Measurements from ENCODE around the gene GSG1L.

The GSG1L gene

GRCh38 chr16:28101533-28101890 lies 38.0 kb upstream of the GSG1L start:
- TF ChIP-seq MYC (IDR thresholded peaks at IDR 0.05; ENCODE audit: low read depth, low read length), result no peak
- TF ChIP-seq MAX (IDR thresholded peaks at IDR 0.05; ENCODE audit: low read depth, low read length), result no peak
- TF ChIP-seq CTCF (IDR thresholded peaks at IDR 0.05; ENCODE audit: low read depth, low read length), result no peak
- no peak for TF ChIP-seq POLR2A (IDR thresholded peaks at IDR 0.05; ENCODE audit: extremely low read depth, insufficient read length)
- no peak for DNase-seq (ENCODE audit: low read depth)
- H3K4me3 ChIP-seq (ENCODE audit: low read depth, low read length), result no peak overlapping the region

- no peak for DNase-seq (ENCODE audit: low read depth)
- no peak for TF ChIP-seq POLR2A (IDR thresholded peaks at IDR 0.05; ENCODE audit: extremely low read depth, insufficient read length)
- no peak for TF ChIP-seq MYC (IDR thresholded peaks at IDR 0.05; ENCODE audit: low read depth, low read length)
- no peak for TF ChIP-seq MAX (IDR thresholded peaks at IDR 0.05; ENCODE audit: low read depth, low read length)
- TF ChIP-seq CTCF (IDR thresholded peaks at IDR 0.05; ENCODE audit: low read depth, low read length), result no peak
- no peak overlapping the region for H3K4me3 ChIP-seq (ENCODE audit: low read depth, low read length)
These were observed 37.5 kb upstream of the GSG1L start for GRCh38 chr16:28100810-28101532.

GRCh38 chr16:28098959-28099945 lies 35.7 kb upstream of the GSG1L start:
- TF ChIP-seq MAX (IDR thresholded peaks at IDR 0.05; ENCODE audit: low read depth, low read length) (no peak), POLR2A (IDR thresholded peaks at IDR 0.05; ENCODE audit: extremely low read depth, insufficient read length) (no peak), MYC (IDR thresholded peaks at IDR 0.05; ENCODE audit: low read depth, low read length) (no peak), CTCF (IDR thresholded peaks at IDR 0.05; ENCODE audit: low read depth, low read length) (no peak)
- DNase-seq (ENCODE audit: low read depth), result no peak
- H3K4me3 ChIP-seq (ENCODE audit: low read depth, low read length), result no peak overlapping the region

- no peak for DNase-seq (ENCODE audit: low read depth)
- no peak for TF ChIP-seq POLR2A (IDR thresholded peaks at IDR 0.05; ENCODE audit: extremely low read depth, insufficient read length)
- TF ChIP-seq MYC (IDR thresholded peaks at IDR 0.05; ENCODE audit: low read depth, low read length), result no peak
- TF ChIP-seq MAX (IDR thresholded peaks at IDR 0.05; ENCODE audit: low read depth, low read length), result no peak
- TF ChIP-seq CTCF (IDR thresholded peaks at IDR 0.05; ENCODE audit: low read depth, low read length), result no peak
- no peak overlapping the region for H3K4me3 ChIP-seq (ENCODE audit: low read depth, low read length)
These were observed 34.9 kb upstream of the GSG1L start for GRCh38 chr16:28098171-28098958.

All from NB4 (cell line).